NB4 (cell line): ENCODE measurements around the gene GNG14.

Experiments used
- POLR2A ChIP-seq: IDR thresholded peaks from 2 replicates; pipeline ENCODE4 v1.6.1; 2011; ENCODE audit warnings: mild to moderate bottlenecking; ENCODE audit not compliant: insufficient read length; ENCODE audit errors: extremely low read depth
- TF ChIP-seq, protein P1 (sequence below): IDR thresholded peaks from one replicate; pipeline ENCODE4 v1.5.1; 2012; ENCODE audit warnings: low read depth, low read length
- TF ChIP-seq, protein P2 (sequence below): IDR thresholded peaks from 2 replicates; pipeline ENCODE4 v1.6.1; 2011; ENCODE audit warnings: low read depth, low read length

DNA sequence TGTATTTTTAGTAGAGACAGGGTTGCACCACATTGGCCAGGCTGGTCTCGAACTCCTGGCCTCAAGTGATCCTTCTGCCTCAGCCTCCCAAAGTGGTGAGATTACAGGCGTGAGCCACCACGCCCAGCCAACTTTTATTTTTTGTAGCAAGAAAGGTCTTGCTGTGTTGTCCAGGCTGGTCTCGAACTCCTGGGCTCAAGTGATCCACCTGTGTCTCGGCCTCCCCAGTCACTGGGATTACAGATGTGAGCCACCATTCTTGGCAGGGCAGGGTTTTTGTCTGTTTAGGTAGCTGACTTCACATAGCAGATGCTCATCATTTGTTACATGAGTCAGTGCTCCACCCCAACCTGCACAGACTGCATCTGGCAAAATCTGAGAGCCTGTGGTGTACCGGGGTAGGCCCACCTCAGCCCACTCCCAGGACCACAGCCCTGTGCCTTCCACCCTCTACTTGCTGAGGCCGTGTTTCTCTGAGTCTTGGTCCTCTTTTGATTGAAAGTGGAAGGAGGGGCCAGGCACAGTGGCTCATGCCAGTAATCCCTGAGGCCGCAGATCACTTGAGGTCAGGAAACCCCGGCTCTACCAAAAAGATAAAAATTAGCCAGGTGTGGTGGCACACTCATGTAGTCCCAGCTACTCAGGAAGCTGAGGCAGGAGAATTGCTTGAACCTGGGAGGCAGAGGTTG, 40.1 kb downstream of the GNG14 start:
- TF ChIP-seq POLR2A: no peak
- TF ChIP-seq, protein P1, sequence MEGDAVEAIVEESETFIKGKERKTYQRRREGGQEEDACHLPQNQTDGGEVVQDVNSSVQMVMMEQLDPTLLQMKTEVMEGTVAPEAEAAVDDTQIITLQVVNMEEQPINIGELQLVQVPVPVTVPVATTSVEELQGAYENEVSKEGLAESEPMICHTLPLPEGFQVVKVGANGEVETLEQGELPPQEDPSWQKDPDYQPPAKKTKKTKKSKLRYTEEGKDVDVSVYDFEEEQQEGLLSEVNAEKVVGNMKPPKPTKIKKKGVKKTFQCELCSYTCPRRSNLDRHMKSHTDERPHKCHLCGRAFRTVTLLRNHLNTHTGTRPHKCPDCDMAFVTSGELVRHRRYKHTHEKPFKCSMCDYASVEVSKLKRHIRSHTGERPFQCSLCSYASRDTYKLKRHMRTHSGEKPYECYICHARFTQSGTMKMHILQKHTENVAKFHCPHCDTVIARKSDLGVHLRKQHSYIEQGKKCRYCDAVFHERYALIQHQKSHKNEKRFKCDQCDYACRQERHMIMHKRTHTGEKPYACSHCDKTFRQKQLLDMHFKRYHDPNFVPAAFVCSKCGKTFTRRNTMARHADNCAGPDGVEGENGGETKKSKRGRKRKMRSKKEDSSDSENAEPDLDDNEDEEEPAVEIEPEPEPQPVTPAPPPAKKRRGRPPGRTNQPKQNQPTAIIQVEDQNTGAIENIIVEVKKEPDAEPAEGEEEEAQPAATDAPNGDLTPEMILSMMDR: no peak
- TF ChIP-seq, protein P2, sequence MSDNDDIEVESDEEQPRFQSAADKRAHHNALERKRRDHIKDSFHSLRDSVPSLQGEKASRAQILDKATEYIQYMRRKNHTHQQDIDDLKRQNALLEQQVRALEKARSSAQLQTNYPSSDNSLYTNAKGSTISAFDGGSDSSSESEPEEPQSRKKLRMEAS: no peak
